Kasumi-1 (cell line): ENCODE measurements around the gene BAX.
A peak's percentile ranks its signal among the peaks of the same experiment; 100 is the strongest.

Source experiments
- DNase-seq, 2 experiments: peaks; one replicate each; lab custom pipeline; 2025; lab: John Stamatoyannopoulos, UW

BAX gene

DNA sequence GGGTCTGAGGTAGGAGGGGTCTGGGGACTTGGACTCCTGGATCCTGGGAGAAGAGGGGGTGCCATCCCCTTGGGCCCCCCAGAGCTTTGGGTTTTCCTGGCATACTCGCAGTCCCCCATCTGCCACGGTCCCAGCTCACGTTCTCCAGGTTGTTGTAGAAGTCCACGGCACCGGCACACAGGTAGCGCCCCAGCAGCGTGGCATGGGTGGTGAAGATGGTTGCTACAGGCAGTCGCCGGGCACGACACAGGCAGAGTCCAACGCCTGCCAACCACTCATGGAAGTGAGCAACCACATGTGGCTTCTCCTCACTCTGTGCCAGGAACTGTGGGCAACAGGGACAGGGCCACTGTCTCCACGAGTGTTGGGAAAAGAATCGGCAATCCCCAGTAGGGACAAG, 31.0 kb downstream of the BAX start:
- no peak for DNase-seq

DNA sequence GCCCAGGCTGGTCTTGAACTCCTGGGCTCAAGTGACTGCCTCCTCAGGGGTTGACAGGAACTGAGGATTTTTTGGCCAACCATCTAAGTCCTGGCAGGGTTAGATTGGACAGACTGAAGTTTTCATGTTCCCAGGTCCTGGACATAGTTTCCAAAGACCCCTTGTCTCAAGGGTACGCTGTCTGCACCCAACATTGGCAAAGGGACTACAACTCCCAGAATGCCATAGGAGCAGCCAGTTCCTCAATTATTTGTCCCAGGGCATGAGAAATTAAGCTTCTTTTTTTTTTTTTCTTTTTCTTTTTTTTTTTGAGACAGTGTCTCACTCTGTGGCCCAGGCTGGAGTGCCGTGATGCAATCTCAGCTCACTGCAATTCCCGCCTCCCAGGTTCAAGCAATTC, 31.5 kb downstream of the BAX start:
- DNase-seq = no peak

DNA sequence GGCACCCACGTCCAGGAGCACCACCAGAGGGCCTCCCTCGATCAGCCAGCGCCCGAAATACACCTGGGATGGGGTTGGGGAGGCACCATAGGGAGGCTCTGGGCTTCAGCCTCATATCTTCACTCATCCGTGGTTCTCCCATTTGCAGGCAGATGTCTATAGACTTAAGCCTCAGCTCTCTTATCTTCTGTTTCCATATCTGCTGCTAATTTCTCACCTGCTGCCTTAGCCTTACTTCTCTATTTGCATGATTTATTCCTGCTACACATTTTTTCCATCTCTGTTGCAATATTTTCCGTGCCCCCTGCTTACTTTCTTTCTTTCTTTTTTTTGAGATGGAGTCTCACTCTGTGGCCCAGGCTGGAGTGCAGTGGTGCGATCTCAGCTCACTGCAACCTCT, 32.6 kb downstream of the BAX start:
- DNase-seq = no peak

DNA sequence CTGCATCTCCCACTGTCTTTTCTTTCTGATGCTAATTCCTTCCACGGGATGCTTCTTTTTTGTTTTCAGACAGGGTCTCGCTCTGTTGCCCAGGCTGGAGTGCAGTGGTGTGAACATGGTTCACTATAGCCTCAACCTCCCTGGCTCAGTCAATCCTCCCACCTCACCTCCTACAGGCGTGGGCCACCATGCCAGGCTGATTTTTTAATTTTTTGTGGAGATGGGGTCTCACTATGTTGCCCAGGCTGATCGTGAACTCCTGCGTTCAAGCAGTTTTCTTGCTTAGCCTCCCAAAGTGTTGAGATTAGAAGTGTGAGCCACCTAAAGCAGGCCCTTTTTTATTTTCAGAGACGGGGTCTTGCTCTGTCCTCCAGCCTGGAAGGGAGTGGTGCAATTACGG, 33.6 kb downstream of the BAX start:
- no peak for DNase-seq

DNA sequence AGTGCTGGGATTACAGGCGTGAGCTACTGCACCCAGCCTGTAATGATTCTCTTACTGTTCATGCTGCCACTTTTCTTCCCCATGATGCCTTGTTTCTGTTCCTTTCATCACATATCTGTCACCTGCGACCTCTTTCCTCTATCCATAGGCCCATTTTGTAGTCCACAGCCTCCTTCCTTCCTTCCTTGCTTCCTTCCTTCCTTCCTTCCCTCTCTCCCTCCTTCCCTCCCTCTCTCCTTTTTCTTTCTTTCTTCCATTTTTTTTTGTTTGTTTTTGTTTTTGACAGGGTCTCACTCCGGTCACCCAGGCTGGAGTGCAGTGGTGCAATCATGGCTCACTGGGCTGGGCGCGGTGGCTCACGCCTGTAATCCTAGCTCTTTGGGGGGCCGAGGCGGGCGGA, 34.2 kb downstream of the BAX start:
- DNase-seq = no peak

DNA sequence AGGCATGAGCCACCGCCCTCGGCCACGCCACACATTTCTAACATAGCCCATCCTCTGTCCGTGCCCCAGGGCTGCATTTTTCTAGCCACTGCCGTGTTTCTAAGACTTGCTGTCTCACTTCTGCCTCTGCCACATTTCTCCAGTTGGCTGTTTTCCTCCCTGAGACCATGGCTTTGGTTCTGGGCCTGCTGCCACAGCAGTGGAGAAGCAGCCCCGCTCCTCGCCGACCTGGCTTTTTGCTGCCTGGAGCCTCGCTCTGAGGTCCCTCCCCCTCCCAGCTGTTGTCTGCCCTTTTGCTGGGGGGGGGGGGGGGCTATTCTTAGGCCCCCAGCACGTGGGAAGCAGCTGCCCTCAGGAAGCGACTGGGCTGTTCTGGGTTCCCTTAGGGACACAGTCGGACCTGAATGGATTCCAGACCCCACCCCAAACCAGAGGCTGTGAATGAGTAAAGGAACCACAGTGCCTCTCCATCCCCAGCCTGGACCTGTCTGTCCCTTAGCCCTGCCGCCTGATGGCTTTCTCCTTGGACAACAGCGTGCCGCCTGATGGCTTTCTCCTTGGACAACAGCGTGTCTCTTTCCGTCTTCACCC, 35.1 kb downstream of the BAX start:
- DNase-seq = no peak

DNA sequence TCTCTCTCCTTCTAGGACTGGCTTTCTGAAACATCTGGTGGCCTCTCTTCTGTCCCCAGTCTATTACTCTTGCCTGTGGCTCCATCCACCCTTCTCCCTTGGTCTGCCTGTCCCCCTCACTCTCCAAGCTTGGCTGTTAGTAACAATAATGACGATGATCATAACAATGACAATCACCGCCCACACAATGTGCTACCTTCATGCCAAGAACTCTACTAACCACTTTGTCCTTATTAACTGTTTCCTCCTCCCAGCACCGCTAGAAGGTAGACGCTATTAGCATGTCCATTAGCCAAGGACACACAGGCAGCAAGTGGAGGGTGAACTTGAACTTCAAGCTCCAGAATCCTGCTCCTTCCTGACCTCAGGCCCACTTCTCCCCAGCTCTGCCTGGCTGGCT, 35.7 kb downstream of the BAX start:
- no peak for DNase-seq

DNA sequence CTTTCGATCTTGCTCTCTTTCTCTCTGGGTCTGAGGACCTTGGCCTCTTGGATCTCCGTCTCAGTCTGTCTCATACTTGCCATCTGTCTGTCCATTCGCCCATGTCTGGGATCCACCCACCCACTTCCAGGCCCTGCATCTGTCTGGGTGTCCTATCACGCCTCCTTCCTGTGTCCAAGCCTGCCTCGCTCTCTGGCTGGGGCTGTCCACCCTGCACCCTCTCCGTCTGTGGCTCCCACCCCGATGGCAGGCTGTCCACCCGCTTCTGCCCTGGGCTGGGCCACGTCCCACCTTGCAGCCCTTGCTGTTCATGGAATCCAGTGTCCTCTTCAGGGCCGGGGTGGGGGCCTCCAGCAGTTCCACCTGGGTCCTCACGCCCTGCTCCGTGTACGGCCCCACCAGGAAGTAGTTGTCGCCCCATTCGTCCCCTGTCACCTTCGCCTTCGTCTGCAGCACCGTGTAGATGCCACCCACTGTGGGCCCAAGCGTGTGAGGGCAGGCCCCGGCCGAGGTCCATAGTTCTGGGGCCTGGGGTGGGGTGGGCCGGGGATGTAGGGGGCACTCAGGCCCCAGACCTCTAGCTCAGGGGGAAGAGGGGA, 36.4 kb downstream of the BAX start:
- no peak for DNase-seq

DNA sequence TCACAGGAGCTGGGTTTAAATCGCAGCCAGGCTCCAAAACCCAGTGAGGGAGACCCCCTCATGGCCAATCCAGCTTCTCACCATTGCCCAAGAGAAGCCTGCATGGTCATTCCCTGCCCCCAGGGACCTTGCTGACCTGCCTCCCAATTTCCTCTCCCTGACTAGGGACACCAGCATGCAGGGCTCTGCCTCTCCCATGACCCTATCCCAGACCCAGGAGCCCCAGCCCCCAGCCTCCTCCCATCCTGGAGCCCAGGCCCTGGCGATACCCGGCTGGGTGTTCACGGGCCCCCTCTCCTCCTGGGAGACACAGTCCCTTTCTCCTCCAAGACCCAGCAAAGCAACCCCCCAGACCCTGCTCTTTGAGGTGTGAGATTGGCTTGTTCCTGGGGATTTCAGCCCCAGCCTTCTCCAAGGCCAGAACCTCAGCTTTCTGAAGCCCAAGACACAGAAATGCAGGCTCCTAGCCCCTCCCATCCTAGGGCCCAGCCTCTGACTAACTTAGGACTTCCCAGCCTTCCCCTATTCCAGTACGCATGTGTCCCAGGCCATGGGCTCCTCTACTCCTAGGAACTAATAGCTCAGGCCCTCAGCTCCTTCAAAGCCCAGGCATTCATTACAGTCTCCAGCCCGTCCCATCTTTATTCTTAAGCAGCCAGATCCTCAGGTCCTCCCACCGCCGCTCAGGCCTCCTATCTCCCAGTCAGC, 37.4 kb downstream of the BAX start:
- peak; percentile 77 to 86 for DNase-seq

DNA sequence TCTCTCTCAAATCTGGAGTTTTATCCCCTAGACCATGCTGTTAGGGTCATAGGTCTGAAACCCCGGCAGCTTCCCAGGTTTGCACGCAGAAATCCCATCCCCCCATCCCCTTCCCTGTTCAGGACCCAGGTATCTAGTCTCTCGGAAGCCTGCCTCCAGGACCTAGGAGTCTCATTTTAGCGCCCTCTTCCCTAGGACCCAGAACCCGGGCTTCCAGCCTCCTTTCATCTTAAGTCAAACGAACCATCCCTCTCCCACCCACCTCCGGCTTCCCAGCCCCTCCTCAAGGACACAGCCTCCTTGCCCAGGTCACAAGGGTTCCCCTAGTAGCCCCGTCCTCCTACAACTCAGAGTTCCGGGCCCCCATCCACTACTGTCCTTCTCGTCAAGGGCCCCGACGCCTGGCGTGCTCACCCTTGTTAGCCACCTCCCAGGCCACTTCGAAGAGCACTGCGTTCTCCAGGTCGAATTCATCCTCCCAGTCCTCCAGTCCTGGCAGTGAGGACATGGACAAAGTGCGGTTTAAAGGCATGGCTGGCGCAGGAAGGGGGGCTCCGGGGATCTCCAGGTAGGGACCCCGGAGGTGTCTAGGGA, 38.0 kb downstream of the BAX start:
- DNase-seq = no peak

DNA sequence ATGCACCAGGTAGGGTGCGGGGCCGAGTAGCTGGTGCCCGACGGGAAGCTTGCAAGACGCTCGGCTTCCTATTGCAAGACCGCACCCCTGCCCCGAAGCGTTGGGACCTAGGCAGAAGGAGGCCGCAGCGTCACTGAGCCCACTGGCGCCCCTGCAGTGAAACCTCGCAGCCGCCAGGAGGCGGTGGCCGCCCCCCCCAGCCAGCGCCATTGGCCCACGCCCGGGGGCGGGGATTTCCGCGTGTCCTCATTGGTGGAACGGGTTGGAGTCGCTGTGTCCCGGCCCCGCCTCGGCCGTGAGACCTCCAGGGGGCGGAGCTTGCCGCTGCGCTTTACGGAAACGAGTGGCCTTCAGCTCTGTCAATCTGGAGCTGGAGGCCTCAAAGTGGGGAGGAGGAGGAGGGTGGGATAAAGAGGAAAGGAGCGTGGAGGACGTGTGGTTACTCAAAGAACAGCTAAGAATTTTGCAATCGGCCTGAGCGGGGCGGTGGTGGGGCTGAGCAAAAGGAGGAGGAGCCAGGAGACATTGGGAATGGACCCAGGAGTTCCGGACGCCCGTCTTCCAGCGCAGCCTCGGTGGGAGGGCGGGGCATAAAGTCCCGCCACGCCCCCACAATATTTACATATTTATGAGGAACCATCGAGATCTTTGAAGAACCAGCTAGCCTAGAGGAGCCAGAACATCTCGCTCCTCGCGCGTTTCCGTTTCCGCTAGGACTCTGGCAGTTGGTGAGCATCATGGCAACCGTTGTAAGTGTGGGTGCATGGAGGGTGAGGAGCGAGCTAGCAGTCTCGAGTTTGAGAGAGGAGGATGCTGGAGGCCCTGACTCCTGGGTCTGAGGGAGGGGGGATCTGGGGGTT, 38.7 kb downstream of the BAX start, which contains the start of the genes GYS1 and RUVBL2:
Gene GYS1, minus strand, starts transcription at position 135 of the 860 bp plus-strand sequence. CDS start 197 bp downstream, outside the sequence.
Gene RUVBL2, plus strand, starts transcription at position 713 of the 860 bp plus-strand sequence. Its CDS starts 25 bp downstream, at position 738.
- DNase-seq = peak; percentile 99

DNA sequence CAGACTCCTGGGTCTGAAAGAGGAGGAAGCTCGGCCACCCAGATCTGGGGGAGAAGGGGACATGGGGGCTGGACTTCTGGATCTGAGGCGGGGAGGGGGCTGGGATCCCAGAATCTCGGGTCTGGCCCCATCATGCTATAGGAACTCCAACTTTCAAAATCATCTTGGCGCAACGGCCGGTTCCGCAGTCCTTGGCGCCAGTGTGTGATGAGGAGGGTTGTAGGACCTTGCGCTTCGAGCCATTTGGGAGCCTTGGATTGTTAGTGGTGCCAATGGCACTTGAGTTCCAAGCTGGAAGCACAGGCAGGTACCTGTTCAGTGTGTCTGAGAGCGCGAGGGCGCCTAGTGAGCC, 39.3 kb downstream of the BAX start:
- DNase-seq = peak; percentile 27 to 56

DNA sequence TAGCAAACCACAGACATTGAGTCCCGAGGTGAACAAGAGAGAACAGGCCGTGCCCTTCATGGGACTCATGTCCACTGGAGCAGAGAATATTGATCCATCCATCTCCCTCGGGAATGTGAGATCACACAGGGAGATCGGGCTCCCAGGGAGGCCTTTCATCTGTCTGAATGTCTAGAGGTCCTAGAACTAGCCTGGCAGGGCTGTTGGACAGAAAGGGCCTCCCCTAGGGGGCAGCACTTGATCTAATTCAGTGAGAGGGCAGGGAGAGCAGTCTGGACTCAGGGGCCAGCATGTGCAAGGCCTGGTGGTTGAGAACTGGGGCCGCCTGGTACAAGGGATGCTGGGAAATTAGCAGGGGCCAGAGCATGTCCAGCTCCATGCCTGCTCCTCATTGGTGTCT, 43.3 kb downstream of the BAX start:
- peak; percentile 55 to 58 for DNase-seq

DNA sequence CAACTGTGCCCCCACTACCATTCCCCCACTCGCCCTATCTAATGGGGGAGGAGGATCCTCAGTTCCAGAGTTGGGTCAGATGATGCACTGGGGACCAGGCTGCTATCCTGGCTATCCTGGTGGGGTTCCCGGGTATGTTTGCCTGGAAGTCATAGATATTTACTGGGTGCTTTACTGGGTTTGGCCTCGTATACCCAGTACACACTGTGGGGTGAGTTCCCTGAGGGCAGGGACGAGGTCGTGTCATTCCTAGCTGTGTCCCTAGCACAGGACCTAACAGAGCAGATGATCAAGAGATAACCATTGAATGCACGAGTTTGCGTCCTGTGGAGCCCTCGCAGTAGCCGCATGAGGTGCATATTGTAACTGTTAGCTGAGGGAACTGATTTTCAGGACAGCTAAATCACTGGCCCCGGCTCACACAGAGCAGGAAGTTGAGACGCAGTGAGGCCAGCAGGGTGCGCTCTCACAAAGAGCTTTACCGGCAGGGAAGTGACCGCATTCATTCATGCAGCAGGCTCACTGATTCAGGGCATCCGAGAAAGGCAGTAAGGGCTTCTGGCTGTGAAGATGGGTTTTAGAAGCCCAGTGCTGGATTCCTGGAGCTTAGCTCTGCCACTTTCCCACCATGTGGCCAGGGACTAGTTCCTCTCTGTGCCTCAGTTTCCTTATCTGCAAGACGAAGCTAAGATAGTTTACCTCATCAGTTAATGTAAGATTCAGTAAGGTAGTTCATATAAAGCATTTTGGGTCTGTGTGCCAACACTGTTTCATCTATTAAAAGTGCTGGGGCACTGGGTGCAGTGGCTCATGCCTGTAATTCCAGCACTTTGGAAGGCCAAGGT, 45.0 kb downstream of the BAX start:
- DNase-seq = peak; percentile 59 to 61

DNA sequence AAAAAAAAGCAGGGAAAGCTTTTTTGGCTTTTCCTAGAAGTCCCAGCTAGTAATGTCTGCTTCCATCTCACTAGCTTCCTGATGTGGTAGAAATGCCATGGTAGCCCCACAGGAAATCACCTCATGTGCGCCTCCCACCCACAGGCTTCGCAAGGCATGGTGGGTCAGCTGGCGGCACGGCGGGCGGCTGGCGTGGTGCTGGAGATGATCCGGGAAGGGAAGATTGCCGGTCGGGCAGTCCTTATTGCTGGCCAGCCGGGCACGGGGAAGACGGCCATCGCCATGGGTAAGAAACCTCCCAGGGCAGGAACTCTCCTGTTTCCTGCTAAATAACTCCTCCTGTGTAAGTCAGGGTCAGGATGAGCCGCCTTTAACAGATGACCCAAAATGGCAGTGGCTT, 49.5 kb downstream of the BAX start:
- no peak for DNase-seq

DNA sequence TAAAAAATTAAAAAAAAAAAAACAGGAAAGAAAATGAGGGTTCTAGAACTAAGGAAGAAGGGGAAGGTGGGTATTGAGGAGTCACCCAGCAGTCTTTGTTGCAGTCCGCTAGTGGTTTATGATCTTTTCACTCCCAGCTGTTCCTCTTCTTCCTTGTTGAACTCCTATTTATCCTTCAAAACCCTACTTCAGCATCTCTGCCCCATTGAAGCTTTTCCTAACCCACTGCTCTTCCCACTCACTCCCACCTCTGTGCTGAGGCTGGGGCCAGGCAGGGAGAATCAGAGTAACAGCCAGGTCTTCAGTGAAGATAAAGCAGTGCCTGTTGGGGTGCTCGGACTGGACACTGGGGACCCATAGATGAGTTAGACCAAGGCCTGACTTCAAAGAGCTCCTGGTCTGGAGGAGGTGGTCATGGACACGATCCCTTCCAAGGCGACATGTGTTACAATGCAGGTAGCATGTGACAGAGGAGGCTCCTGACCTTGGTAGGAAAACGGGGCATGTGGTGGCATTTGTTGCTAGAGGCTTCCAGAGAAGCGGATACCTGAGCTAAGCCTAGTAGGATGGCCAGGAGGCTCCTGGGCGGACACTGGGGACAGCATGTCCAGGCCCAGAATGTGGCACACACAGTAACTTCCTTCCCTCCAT, 50.4 kb downstream of the BAX start:
- no peak for DNase-seq

DNA sequence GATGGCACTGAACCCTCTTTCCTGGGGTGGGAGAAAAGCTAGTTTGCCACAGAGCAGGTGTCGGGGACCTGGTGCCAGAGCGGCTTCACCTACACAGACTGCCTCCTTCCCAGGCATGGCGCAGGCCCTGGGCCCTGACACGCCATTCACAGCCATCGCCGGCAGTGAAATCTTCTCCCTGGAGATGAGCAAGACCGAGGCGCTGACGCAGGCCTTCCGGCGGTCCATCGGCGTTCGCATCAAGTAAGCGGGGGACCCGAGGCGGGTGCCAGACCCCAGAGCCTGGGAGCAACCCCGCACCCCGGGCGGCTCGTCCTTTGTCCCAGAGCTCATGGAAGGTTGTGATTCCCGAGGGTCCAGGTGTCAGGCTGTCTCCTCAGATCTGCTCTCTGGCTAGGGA, 52.2 kb downstream of the BAX start:
- no peak for DNase-seq

DNA sequence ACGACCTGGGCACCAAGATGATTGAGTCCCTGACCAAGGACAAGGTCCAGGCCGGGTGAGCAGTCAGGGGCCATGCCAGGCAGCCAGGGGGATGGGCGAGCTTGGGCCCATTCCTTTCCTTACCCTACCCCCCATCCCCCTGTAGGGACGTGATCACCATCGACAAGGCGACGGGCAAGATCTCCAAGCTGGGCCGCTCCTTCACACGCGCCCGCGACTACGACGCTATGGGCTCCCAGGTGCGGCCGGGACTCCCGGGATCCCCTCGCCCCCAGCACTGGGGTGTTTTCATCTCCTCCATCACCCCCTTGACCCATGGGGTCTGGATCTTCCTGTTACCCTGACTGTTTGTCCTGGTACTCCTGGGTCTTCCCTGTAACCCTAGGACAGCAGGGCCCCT, 55.2 kb downstream of the BAX start:
- no peak for DNase-seq

DNA sequence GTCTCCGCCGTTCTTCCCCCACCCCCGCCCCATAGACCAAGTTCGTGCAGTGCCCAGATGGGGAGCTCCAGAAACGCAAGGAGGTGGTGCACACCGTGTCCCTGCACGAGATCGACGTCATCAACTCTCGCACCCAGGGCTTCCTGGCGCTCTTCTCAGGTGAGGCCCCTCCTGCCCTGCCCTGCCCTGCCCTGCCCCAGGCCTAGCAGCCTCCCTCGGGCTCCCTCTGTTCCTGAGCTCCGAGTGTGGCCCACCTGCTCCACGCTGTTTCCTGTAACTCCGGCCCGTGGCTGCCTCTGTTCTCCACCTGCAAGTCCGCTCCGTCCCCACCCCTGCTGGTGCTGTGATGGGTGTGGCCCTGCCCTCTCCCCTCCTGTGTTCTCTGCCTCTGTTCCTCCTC, 55.8 kb downstream of the BAX start:
- no peak for DNase-seq

DNA sequence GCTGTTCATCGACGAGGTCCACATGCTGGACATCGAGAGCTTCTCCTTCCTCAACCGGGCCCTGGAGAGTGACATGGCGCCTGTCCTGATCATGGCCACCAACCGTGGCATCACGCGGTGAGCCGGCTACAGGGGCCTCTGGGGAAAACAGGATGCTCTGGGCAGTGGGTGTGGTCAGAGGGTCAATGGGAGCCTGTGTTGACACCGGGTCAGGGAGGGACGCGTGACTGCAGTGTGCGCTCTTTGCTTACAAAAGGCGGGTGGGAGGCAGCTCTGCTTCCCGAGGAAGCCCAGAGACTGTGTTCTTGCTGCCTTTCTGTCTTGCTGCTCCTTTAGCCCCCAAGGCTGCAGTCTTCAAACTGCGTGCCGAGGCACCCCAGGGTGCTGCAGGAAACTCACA, 56.5 kb downstream of the BAX start:
- no peak for DNase-seq
